RPMI8226 (cell line): ENCODE data around the gene SPATA31D1.
"Not testable (repeated sequence)": the region's sequence is repeated elsewhere in the genome, so short reads cannot be mapped to it uniquely, and the experiment has no call there.

Source experiments
- DNase-seq: peaks from one replicate; pipeline ENCODE4 v3.0.0-alpha.2; 2015

Gene SPATA31D1

GRCh38 chr9:81988472-81988871, at the start of gene SPATA31D1:
TSS of gene SPATA31D1 (plus strand) at chr9:81988772. CDS start at chr9:81988819, 47 bp downstream.
- DNase-seq = not testable (repeated sequence)

DNA sequence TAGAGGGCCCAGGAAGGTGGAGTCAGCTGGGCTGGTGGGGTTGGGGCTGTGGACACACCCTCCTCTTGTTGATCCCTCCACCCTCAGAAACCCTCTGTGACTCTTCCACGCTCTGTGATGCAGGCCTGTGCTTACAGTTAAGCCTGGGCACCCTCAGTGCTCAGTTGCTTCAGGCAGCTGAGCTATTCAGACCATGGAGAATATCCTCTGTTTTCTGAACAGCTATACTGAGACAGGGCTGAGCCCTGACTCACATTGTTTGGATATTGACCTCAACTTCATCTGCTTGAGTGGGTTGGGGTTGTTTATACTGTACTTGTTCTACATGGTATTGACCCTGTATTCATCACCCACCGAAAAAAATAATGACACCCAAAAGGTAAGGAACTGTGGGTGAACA, 45.2 kb upstream of the SPATA31D1 start, which contains the start of gene SPATA31D3:
Gene SPATA31D3 (plus strand): TSS at position 108 of the 400 bp plus-strand sequence. CDS start 86 bp downstream, at position 194.
- DNase-seq = not testable (repeated sequence)

DNA sequence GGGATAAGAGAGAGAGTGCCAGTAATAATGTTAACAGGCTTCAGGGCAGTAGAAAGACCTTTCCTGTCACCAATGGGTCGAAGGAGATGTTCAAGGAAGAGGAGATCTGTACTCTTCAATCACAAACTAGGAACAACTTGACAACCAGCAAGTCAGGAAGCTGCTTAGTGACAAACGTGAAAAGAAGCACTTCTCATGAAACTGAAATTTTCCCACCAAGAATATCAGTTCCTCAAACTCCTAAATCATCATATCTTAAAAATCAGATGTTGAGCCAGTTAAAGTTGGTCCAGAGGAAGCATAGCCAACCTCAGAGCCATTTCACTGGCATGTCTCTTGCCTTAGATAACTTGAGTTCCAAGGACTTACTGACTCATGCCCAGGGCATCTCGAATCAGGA, 39.9 kb upstream of the SPATA31D1 start:
- DNase-seq = not testable (repeated sequence)

DNA sequence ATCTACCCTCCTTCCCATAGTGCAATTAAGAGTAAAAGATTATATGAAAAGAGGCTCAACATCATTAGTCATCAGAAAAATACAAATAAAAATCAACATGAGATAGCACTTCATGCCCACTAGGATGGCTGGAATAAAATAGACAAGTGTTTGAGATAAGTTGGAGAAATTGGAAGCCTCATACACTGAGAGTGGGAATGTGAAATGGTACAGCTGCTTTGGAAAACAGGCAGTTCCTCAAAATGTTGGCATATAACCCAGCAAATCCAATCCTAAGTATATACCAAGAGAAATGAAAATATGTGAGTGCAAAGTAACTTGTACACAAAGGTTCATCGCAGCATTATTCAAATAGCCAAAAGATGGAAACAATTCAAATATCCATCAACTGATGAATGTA, 35.5 kb upstream of the SPATA31D1 start:
- no peak for DNase-seq

DNA sequence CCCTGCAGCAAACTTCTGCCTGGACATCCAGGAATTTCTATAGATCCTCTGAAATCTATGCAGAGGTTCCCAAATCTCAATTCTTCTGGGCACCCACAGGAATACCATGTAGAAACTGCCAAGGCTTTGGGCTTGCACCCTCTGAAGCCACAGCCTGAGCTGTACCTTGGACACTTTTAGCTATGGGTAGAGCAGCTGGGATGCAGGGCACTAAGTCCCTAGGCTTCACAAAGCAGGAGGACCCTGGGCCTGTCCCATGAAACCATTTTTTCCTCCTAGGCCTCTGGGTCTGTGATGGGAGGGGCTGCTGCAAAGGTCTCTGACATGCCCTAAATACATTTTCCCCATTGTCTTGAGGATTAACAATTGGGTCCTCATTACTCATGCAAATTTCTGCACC, 32.9 kb upstream of the SPATA31D1 start:
- no peak for DNase-seq

- no peak for DNase-seq
These were observed 24.1 kb upstream of the SPATA31D1 start for GRCh38 chr9:81964218-81965171.

DNA sequence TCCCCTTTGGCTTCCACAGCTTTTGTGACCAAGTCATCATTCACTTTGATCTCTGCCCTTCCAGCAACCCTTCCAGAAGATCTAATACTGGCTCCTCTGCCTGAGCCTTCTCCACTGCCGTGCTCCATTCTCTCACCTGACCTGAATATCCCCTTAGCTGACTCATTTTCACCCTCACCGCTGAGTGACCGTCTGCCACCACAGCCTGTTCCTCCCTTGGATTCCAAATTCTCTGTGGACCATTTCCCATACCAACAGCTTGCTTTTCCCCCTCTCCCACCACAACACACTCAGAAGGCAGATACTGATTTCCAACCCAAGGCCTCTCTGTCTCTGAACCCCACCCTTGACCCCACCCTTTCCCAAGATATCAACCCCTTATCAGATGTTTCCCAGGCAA, 20.5 kb upstream of the SPATA31D1 start:
- DNase-seq = no peak

DNA sequence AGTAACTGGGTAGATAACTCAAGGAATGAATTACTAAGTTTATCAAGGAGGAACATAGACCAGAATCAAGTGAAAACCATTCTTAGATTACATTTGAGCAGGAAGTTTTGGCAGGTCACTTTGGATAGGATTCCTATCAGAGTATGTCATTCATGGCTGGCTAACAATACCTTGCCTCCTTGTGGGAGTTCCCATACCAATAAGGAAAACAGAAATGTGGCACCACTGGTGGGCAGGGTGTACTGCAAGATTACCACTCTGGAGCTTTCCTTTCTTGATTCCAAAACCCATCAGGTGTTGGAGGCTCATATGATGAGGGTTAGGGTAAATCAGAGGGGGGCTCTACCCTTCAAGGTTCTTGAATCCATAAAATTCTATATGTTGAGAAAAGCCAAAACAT, 18.6 kb upstream of the SPATA31D1 start:
- no peak for DNase-seq

- no peak for DNase-seq
These were observed 16.8 kb upstream of the SPATA31D1 start for GRCh38 chr9:81971727-81972126.

DNA sequence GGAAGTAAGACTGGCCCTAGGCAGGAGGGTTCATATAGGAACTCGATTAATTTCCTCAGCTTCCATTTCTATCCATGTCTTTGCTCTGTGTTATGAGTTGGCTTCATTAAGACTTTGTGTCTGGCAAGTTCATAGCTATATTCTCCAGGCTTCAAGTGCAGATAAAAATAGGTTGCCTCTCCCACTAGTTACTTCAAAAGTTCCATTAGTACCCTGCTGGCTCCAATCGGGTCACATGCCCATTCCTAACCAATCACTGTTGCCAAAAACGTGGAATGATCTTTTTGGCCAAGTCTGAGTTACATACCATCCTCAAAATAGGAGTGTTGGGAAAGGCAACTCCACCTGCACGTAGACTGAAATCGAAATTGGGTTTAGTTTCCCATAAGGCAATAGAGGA, 13.8 kb upstream of the SPATA31D1 start:
- no peak for DNase-seq

DNA sequence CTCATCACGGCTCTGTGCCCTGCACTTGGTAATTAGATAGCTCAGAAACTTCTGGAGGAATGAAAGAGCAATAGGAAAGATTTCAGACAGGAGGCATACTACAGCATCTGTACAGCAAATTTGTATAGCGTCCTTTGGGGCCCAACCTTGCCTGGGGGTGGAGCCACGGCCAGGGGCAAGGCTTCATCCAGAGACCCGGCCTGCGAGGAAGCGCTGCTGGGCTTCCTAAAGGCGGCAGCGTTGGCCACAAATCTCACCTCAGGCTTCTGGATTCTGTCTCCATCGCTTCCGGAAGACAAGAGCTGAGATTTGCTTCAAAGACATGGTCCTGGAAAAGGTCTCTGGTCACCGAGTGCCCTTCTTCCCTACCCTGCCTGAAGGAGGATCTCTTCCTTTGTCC, 12.2 kb upstream of the SPATA31D1 start:
- no peak for DNase-seq

DNA sequence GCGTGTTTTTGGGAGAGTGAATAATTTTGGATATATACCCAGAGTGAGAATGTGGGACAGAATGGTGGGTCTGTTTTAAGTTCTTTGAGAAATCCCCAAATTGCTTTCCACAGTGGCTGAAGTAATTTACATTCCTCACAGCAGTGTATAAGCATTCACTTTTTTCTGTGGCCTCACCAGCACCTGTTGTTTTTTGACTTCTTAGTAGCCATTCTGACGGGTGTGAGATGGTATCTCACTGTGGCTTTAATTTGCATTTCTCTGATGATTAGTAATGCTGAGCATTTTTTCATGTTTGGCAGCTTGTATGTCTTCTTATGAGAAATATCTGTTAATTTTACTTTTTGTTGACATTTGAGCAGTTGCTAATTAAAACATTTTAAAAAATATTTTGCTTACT, 9.4 kb upstream of the SPATA31D1 start:
- DNase-seq = no peak

DNA sequence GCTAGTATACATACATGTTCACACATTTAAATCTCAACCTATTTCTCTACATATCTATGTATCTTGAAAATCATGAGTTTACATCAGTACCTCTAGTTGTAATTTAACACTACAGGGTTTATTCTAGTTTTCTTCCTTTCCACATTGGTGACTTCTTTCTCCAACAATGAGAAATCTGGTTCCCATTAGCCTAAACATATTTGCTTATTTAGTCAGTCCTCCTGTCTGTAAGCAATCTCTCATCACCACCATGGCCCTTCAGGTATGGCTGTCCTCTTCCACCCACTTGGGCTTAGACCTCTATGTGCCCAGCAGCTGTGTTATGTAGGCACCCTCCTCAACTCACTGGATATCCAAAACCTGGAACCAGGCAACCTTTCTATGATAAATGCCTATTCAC, 8.0 kb upstream of the SPATA31D1 start:
- DNase-seq = no peak

DNA sequence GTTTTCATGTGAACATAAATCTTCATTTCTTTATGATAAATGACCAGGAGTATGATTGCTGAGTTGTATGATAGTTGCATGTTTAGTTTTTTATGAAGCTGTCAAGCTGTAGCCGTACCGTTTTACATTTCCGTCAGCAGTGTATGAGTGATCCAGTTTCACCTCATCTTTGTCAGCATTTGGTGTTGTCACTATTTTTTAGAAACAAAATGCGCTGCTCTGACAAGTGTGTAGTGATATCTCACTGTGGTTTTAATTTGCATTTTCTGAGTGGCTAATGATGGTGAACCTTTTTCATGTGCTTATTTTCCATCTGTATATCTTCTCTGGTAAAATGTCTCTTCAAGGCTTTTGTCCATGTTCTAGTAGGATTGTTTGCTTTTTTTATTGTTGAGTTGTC, 6.7 kb upstream of the SPATA31D1 start:
- no peak for DNase-seq

GRCh38 chr9:81984928-81985327, 3.6 kb upstream of the SPATA31D1 start:
- DNase-seq = no peak

DNA sequence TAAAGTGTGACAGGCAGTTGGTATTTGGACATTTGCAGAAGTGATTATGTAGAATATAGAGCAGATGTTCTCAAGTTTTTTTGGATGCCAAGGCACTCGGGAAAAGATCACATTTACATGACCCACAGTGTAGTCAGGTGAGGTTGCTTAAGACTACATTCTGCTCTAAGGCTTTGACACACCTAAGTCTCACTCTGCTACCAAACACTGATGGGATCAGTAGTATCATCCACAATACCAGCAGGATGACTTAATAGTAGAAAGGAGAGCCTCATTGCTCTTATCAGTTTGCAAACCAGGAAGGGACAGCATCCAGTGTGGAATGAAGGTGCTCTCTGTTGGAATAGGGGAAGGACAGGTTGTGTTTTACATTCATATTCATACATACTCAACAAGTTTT, 2.5 kb upstream of the SPATA31D1 start:
- no peak for DNase-seq

GRCh38 chr9:81989700-81990099, 1.1 kb downstream of the SPATA31D1 start:
- DNase-seq = no peak

GRCh38 chr9:81993656-81994055, 5.1 kb downstream of the SPATA31D1 start:
- DNase-seq = no peak

DNA sequence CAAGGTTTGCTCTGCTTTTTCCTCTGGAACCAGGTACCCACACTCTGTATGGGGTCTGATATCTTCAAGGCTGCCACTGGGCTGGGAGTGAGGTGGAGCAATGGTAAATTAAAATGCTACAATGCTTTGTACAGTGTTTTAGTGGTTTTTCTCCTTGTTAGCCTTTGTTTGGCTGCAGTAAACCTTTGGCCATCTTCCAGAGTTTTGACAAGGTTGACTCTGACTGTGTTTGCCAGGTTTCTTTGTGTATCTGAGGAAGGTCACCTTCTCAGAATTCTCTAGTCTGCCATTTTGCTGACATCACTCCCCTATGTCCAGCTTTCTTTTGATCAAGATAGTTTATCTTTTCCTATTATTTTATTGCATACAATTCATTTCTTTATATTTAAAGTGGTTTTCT, 11.2 kb downstream of the SPATA31D1 start:
- no peak for DNase-seq

- no peak for DNase-seq
These were observed 22.1 kb downstream of the SPATA31D1 start for GRCh38 chr9:82010711-82011110.

DNA sequence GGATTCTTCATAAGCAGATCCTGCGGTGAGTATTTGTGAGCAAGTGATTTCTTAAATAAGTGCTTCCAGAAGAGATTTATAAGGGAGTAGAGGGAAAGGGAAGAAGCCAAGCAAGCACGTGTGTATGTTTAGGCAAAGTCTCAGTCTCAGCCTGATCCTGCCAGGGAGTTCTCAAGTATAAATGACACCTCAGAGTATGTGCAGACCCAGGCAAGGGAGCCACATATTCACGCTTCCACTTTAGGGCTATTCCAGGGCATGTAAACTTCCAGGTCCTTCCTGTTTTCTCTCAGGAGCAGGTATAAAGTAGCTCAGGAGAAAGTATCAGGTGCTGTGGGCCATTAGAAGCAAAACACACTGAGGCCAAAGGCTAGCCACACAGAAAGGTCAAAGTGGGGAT, 22.6 kb downstream of the SPATA31D1 start:
- DNase-seq = no peak

- no peak for DNase-seq
These were observed 23.7 kb downstream of the SPATA31D1 start for GRCh38 chr9:82012276-82012675.

DNA sequence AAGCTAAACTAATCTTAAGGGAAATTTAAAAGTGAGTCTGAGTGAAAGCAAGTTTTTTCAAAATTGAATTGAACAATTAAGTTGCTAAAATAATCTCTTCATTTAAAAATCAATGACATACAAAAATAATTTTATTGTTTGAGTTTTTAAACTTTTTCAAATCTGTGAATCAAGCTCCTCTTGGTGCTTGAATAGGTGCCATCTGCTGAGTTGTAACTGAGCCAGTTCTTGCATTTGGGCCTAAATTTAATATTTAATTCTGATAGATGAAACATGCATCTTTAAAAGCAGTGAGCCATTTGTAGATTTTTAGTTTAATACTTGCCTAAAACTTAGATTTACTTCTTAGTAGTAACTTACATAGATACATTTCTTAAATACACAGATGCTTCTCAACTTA, 31.8 kb downstream of the SPATA31D1 start:
- no peak for DNase-seq

- DNase-seq = no peak
These were observed 32.6 kb downstream of the SPATA31D1 start for GRCh38 chr9:82021198-82021597.

DNA sequence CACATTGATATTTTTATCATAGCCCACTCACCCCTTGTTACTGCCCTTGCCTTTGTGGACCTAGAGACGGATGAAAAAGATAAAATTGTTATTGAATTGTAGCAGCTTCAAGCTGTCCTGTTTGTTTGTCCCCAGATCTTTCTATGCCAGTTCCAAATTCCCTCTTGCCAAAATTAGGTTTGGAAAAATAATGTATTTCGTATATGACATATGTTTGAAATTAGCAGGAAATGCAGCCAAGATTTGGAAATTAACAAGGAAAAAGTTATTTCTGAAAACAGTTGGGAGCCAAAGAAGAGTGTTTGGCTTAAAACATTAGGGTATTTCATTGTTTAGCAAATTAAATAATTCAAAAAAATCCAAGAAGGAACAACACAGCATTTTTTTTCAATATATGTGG, 33.5 kb downstream of the SPATA31D1 start:
- DNase-seq = no peak
